Bronchial epithelial cell (primary cell): ENCODE measurements around the gene PHKG1. TPM values are rescaled to one million over a fixed set of nuclear protein-coding genes. Genes with fewer than 3 reads are reported as not detected.
"Not testable (repeated sequence)": the region's sequence is repeated elsewhere in the genome, so short reads cannot be mapped to it uniquely, and the experiment has no call there.

Experiments
- DNase-seq: peaks from one replicate; pipeline ENCODE4 v3.0.0-alpha.2; 2010; ENCODE audit warnings: low read depth
- FAIRE-seq: peaks from 2 replicates; lab custom pipeline; 2011; peaks lifted over from hg19 to GRCh38; lab: Jason Lieb, UNC
- H3K27me3 ChIP-seq: 2 replicates; pipeline ENCODE4 v1.5.1; 2011; ENCODE audit warnings: low read length; ENCODE audit not compliant: control insufficient read depth, insufficient read depth
- H3K36me3 ChIP-seq: 2 replicates; pipeline ENCODE4 v1.5.1; 2011; ENCODE audit warnings: low read length; ENCODE audit not compliant: control insufficient read depth, insufficient read depth
- H3K4me3 ChIP-seq: 2 replicates; pipeline ENCODE4 v1.5.1; 2011; ENCODE audit warnings: mild to moderate bottlenecking, low read depth, low read length, control low read depth
- CTCF ChIP-seq: IDR thresholded peaks from 2 replicates; pipeline ENCODE4 v1.5.1; 2011; ENCODE audit warnings: mild to moderate bottlenecking, moderate library complexity, low read length, control low read depth, inconsistent platforms; ENCODE audit not compliant: insufficient read depth, severe bottlenecking
- total RNA-seq: library from RNA; depleted of rRNA; stranded (reverse); fragments of >200 nt; gene quantifications from 2 replicates; pipeline ENCODE4 v1.2.1, GENCODE V29; 2014

PHKG1 gene
- total RNA-seq, 1 donor from 2014 or later = 0.26 TPM

DNA sequence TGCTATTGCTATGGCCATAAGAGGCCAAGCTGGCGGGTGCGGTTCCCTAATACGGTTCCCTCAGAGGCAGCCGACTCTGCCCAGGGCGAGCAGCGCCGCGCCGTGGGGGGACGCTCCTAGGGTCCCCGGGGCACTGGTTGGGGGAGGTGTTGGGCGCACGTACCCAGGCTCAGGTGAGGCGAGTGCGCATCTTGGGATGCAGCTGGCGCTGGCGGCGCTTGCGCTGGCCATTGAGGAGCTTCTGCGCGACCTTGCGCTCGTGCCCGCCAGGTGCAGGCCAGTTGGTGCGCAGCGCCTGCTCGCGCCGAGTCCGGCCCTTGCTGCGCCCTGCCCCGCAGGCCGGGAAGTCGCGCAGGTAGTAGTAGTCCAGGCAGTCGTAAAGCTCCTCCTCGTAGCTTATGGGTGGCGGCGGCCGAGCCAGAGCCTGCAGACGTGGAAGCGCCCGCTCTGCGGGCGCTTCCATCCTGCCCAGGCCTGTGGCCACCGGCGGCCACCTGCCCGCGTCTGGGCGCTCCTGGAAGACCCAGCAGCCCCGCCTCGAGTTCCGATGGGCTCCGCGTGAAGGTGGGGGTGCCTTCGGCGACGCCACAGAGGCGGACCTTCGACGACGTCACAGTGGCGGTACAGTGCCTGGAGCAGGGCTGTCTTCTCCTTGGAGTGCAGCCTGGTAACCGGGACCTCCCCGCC is 23.2 kb upstream of the PHKG1 start, which contains the start of gene NUPR2:
TSS of gene NUPR2 (minus strand) at position 566 of the 687 bp plus-strand sequence. CDS start at position 463, 103 bp downstream.
- H3K27me3 ChIP-seq = no peaks in the 10 kb centered on the region
- H3K36me3 ChIP-seq = no peaks in the 10 kb centered on the region
- DNase-seq (peak; percentile 11), FAIRE-seq (no peak)
- no peak for TF ChIP-seq CTCF
- peak within 1 kb of the TSS; percentile 16 for H3K4me3 ChIP-seq

DNA sequence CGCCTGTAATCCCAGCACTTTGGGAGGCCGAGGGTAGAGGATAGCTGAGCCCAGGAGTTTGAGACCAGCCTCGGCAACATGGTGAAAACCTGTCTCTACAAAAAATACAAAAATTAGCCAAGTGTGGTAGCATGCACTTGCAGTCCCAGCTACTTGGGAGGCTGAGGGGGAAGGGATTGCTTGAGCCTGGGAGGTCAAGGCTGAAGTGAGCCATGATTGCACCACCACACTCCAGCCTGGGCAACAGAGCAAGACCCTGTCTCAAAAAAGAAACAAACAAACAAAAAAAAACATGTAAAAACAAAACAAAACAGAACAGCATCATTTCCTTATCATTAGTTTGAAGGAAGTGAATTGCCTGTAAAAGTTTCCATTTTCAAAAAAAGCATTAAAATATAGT is 19.5 kb upstream of the PHKG1 start:
- not testable (repeated sequence) for H3K27me3 ChIP-seq, DNase-seq, FAIRE-seq, H3K4me3 ChIP-seq, H3K36me3 ChIP-seq

DNA sequence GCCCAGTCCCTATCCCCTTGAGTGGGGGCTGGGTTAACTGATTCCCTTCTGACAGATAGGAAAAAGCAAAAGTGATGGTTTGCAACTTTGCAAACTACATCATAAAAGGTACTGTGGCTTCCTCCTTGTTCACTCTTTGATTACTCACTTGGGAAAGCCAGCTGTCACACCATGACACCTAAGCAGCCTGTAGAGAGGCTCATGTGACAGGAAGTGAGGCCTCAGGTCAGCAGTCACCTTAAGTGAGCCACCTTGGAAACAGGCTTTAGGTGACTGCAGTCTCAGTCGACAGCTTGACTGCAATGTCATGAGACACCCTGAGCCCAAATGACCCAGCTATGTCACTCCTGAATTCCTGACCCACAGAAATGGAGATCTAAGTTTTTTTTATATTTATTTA is 17.9 kb upstream of the PHKG1 start:
- FAIRE-seq = no peak
- DNase-seq = no peak

DNA sequence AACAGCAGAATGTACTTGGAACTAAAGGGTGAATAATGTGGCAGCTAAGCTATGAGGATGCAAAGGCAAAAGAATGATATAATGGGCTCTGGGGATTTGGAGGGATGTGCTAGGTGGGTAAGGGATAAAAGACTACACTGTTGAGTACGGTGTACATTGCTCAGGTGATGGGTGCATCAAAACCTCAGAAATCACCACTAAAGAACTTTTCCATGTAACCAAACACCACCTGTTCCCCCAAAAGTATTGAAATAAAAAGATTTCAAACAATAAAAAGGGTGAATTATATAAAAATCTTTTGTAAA is 15.2 kb upstream of the PHKG1 start:
- FAIRE-seq (no peak), DNase-seq (no peak)
- no peak overlapping the region for H3K4me3 ChIP-seq
- H3K27me3 ChIP-seq = no peaks in the 10 kb centered on the region
- no peak for TF ChIP-seq CTCF
- peaks cover 5% of the 10 kb centered on the region for H3K36me3 ChIP-seq

More for the DNA sequence above, 17.9 kb upstream of the PHKG1 start:
- no peaks in the 10 kb centered on the region for H3K27me3 ChIP-seq
- H3K4me3 ChIP-seq = no peak overlapping the region
- no peaks in the 10 kb centered on the region for H3K36me3 ChIP-seq
- no peak for TF ChIP-seq CTCF

DNA sequence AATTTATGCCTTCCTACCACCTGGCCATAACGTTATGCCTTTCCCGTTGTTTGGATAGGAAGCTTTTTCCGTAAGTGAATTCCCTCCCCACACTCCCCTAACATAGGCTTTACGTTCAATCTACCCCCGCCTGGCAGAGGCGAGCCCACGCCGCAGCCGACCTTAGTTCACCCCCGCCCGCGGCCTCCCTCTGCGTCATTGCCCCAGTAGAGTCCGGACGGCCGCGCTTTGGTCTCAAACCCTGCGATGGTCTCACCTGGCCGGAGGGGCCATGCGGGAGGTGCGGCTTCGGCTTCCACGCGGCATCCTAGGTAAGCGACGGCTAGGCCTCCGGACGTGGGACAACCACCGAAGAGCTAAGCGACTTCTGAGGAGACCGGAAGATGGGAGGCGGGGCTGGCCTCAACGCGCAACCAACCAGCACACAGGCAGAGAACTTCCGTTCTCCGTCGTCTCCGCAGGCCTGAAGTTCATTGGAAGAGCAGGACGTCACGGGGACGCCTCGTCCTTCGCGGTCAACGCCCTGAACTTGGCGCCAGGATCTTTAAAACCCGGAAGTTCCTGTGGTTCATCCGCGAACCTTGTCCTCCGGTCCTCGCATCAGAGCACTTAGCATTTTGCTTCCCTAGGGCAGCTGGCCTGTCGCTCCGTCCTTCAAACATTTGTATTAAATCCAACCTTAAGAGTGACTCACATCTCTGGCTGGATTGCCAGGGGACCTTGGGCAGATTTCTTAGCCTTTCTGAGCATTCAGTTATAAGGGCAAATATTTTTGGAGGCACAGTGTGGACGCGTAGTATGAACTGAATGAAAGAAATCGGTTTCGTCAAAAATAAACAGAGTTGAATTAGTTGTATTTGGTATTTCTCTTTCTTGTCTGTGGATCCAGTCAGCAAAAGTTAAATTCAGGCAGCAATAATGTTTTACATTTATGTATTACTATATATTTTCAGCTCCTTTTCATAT is 13.6 kb upstream of the PHKG1 start, which contains the start of gene CHCHD2:
TSS of gene CHCHD2 (minus strand) at position 369 of the 966 bp plus-strand sequence. CDS start at position 306, 63 bp downstream.
- Histone ChIP-seq H3K4me3 (peak within 1 kb of the TSS; percentile 55), H3K27me3 (no peaks in the 10 kb centered on the region), H3K36me3 (peaks cover 9% of the 10 kb centered on the region)
- FAIRE-seq = peak; percentile 97
- DNase-seq = peak; percentile 95
- TF ChIP-seq CTCF = no peak

- no peak for TF ChIP-seq CTCF
- peaks cover 12% of the 10 kb centered on the region for H3K36me3 ChIP-seq
- FAIRE-seq (no peak), DNase-seq (peak; percentile 84)
- H3K4me3 ChIP-seq = peak overlapping the region; percentile 55
- H3K27me3 ChIP-seq = no peaks in the 10 kb centered on the region
Measured at GRCh38 chr7:56105508-56105907, 12.8 kb upstream of the PHKG1 start.

DNA sequence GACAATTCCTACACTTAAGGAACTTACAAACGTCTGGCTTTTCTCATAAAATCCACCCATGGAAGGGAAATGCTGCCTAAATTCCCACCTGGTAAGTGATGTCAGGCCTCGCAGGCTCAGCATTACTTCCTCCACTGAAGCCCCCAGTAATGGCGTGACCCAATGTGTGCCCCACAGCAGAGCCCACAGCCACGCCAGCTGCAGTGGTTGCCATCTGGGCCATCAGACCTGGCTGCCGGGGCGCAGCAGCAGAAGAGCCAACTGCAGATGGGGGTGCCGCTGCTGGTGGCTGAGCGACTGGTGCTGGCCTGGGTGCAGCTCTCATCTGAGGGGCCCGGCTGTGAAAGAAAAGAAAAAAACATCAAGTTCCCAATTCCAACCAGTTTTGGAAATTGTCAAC is 11.4 kb upstream of the PHKG1 start:
- not testable (repeated sequence) for DNase-seq, H3K27me3 ChIP-seq, H3K4me3 ChIP-seq, FAIRE-seq
- H3K36me3 ChIP-seq = peaks cover 13% of the 10 kb centered on the region
